22Rv1 (cell line): Measurements from ENCODE around the gene GOLPH3L.
"Not testable (repeated sequence)": the region's sequence is repeated elsewhere in the genome, so short reads cannot be mapped to it uniquely, and the experiment has no call there.

ENCODE experiments used
- H3K27ac ChIP-seq: fragments of 450-650 bp; 2 replicates; pipeline ENCODE4 v1.5.1; 2017
- ZFX ChIP-seq: fragments of 450-650 bp; IDR thresholded peaks from 2 replicates; pipeline ENCODE4 v1.6.1; 2017; ENCODE audit warnings: antibody characterized with exemption, borderline replicate concordance
- TF ChIP-seq, protein P1 (sequence below): fragments of 450-650 bp; IDR thresholded peaks from 2 replicates; pipeline ENCODE4 v1.5.1; 2017; ENCODE audit warnings: mild to moderate bottlenecking

GOLPH3L gene

DNA sequence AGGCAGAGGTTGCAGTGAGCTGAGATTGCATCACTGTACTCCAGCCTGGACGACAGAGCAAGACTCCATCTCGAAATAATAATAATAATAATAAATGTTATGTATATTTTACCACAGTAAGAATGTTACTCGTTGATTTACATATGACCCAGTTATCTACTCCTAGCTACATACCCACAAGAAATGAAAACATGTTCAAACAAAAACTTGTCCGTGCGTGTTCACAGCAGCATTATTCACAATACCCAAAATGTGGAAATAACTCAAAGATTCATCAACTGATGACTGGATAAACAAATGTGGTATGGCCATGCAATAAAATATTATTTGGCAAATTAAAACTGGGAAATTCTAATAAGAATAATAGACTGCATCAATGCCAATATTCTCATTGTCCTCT lies 35.8 kb downstream of the GOLPH3L start:
- TF ChIP-seq, protein P1, sequence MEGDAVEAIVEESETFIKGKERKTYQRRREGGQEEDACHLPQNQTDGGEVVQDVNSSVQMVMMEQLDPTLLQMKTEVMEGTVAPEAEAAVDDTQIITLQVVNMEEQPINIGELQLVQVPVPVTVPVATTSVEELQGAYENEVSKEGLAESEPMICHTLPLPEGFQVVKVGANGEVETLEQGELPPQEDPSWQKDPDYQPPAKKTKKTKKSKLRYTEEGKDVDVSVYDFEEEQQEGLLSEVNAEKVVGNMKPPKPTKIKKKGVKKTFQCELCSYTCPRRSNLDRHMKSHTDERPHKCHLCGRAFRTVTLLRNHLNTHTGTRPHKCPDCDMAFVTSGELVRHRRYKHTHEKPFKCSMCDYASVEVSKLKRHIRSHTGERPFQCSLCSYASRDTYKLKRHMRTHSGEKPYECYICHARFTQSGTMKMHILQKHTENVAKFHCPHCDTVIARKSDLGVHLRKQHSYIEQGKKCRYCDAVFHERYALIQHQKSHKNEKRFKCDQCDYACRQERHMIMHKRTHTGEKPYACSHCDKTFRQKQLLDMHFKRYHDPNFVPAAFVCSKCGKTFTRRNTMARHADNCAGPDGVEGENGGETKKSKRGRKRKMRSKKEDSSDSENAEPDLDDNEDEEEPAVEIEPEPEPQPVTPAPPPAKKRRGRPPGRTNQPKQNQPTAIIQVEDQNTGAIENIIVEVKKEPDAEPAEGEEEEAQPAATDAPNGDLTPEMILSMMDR, result no peak
- no peak for TF ChIP-seq ZFX
- H3K27ac ChIP-seq, result no peak overlapping the region

DNA sequence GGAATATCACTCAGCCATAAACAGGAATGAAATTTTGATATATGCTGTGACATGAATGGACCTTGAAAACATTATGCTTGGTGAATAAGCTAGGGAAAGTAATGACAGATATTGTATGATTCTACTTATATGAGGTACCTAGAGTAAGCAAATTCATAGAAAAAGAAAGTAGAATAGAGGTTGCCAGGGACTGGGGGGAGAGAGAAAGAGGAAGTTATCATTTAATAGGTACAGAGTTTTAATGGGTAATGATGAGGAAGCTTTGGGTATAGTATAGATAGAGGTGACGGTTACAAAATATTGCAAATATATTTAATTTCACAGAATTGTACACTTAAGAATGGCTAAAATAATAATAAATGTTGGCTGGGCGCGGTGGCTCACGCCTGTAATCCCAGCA lies 36.4 kb downstream of the GOLPH3L start:
- no peak overlapping the region for H3K27ac ChIP-seq
- TF ChIP-seq ZFX, result no peak
- TF ChIP-seq, protein P1, result no peak

GRCh38 chr1:150657064-150657463 lies 39.9 kb downstream of the GOLPH3L start:
- not testable (repeated sequence) for H3K27ac ChIP-seq

GRCh38 chr1:150654635-150655034 lies 42.3 kb downstream of the GOLPH3L start:
- not testable (repeated sequence) for H3K27ac ChIP-seq

DNA sequence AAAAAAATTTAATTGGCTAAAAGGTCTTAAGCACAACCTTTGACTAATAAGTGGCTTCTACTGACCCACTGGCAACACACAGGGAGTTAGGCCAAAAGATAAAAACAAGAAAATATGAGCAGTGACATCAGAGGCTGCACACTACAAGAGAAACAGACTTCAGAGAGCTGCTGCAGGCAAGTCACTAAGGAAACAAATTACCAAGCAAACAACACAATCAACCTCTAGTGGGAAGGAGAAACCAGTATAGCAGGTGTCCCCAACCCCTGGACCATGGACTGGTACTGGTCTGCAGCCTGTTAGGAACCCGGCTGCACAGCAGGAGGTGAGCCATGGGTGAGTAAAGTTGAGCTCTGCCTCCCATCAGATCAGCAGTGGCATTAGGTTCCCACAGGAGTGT lies 46.8 kb downstream of the GOLPH3L start:
- TF ChIP-seq, protein P1, result no peak
- TF ChIP-seq ZFX, result no peak
- no peak overlapping the region for H3K27ac ChIP-seq

DNA sequence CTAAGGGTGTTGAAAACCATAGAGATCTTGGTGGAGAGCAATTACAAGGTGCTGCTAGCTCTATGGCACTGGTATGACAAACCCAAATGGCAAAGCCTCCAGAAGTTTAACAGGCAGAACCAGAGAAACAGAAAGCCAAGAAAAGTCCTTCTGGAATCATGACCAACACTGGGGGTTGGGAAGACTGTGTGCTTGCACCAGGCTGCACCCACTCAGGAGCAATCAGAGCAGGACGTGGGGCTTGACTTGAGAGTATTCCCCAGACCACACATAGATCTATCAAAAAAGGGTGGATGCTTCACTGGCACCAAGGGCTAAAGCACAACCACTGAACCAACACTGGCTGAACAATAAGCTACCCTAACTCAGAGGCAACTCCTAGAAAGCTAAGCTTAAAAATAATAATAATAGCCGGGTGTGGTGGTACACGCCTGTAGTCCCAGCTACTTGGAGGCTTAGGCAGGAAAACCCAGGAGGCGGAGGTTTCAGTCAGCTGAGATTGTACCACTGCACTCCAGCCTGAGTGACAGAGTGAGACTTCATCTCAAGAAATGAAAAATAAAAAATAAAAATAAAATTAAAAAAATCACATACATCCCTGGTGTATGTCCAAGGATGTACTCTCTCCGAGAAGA lies 47.4 kb downstream of the GOLPH3L start:
- H3K27ac ChIP-seq, result no peak overlapping the region
- TF ChIP-seq, protein P1, result no peak
- TF ChIP-seq ZFX, result no peak

DNA sequence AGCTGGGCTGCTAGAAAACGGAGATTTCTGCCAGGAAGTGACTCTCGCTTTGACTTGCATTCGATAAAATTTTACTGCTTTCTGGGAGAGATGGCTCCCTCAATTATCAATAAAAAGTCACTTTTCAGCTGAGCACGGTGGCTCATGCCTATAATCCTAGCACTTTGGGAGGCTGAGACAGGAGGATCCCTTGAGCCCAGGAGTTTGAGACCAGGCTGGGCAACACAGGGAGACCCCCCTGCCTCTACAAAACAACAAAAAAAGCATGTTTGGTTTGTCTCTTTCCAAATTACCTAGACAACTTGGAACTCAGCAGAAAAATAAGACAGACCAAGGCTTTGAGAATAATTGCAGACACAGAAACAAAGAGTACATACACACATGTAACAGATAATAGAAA lies 54.7 kb downstream of the GOLPH3L start:
- H3K27ac ChIP-seq, result no peak overlapping the region
- TF ChIP-seq ZFX, result no peak
- TF ChIP-seq, protein P1, result no peak

GRCh38 chr1:150641126-150641815 lies 55.7 kb downstream of the GOLPH3L start:
- H3K27ac ChIP-seq, result not testable (repeated sequence)

GRCh38 chr1:150638430-150638829 lies 58.5 kb downstream of the GOLPH3L start:
- H3K27ac ChIP-seq, result not testable (repeated sequence)

DNA sequence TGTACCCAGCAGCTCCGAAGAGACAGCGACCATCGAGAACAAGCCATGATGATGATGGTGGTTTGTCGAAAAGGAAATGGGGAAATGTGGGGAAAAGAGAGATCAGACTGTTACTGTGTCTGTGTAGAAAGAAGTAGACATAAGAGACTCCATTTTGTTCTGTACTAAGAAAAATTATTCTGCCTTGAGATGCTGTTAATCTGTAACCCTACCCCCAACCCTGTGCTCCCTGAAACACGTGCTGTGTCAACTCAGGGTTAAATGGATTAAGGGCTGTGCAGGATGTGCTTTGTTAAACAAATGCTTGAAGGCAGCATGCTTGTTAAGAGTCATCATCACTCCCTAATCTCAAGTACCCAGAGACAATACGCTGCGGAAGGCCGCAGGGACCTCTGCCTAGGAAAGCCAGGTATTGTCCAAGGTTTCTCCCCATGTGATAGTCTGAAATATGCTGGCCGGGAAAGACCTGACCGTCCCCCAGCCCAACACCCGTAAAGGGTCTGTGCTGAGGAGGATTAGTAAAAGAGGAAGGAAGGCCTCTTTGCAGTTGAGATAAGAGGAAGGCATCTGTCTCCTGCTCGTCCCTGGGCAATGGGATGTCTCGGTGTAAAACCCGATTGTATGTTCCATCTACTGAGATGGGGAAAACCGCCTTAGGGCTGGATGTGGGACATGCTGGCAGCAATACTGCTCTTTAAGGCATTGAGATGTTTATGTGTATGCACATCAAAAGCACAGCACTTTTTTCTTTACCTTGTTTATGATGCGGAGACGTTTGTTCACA lies 61.9 kb downstream of the GOLPH3L start:
- H3K27ac ChIP-seq, result not testable (repeated sequence)
